Activated CD4-positive, alpha-beta memory T cell treated with anti-CD3 and anti-CD28 coated beads for 36 hours (primary cell): ENCODE data around the gene PTPN14. TPM values are rescaled to one million over a fixed set of nuclear protein-coding genes. Genes with fewer than 3 reads are reported as not detected.

Experiments
- CTCF ChIA-PET: fragments of 350-600 bp; sonication (Branson Sonifier 250); formaldehyde crosslinking; loops from one replicate; lab custom pipeline; 2021; ENCODE audit warnings: antibody characterized with exemption, inconsistent platforms; lab: Charles Lee
- POLR2A ChIA-PET: fragments of 350-600 bp; sonication (Branson Sonifier 250); formaldehyde crosslinking; loops from one replicate; lab custom pipeline; 2021; ENCODE audit warnings: antibody characterized with exemption; lab: Charles Lee
- DNase-seq: peaks from one replicate; pipeline ENCODE4 v3.0.0-alpha.2; 2020
- H3K27ac Mint-ChIP-seq: one replicate; pipeline ENCODE4 v1.8.0; 2021; ENCODE audit warnings: mixed read lengths
- H3K27me3 Mint-ChIP-seq: one replicate; pipeline ENCODE4 v1.8.0; 2021; ENCODE audit warnings: mixed read lengths
- H3K36me3 Mint-ChIP-seq: one replicate; pipeline ENCODE4 v1.8.0; 2021; ENCODE audit warnings: mixed read lengths
- H3K4me1 Mint-ChIP-seq: one replicate; pipeline ENCODE4 v1.8.0; 2021; ENCODE audit warnings: low read depth, mixed read lengths
- H3K4me3 Mint-ChIP-seq: one replicate; pipeline ENCODE4 v1.8.0; 2021; ENCODE audit warnings: mild to moderate bottlenecking, mixed read lengths
- H3K9me3 Mint-ChIP-seq: one replicate; pipeline ENCODE4 v1.8.0; 2021; ENCODE audit warnings: mixed read lengths
- intact Hi-C: fragments of 100-400 bp; cut with micrococcal nuclease; formaldehyde crosslinking; loops from one replicate; pipeline ENCODE4 v1.15.1; 2023
- total RNA-seq, 2 experiments: library from RNA; stranded (reverse); gene quantifications; one replicate each; pipeline ENCODE4 v1.2.3, GENCODE V29; 2021

The PTPN14 gene
- total RNA-seq, 2 experiments from 2014 or later, result 1.0 to 1.1 TPM

- Mint-ChIP-seq H3K27ac (no peak overlapping the region), H3K27me3 (peaks cover 22% of the 10 kb centered on the region), H3K9me3 (no peaks in the 10 kb centered on the region), H3K36me3 (no peaks in the 10 kb centered on the region), H3K4me1 (no peaks in the 10 kb centered on the region), H3K4me3 (no peak overlapping the region)
- CTCF ChIA-PET, result interaction anchor here (1.4 kb wide), 1 partner anchor 147 kb away, joined by 4 read pairs; no protein-coding TSS in a partner anchor
- intact Hi-C loops, result no loop called here
- POLR2A ChIA-PET, result no interaction called here
- no peak for DNase-seq
Observed at GRCh38 chr1:214475331-214475730, 76.1 kb downstream of the PTPN14 start.

- no peaks in the 10 kb centered on the region for H3K9me3 Mint-ChIP-seq
- no peak for DNase-seq
- ChIA-PET CTCF (no interaction called here), POLR2A (no interaction called here)
- peaks cover 20% of the 10 kb centered on the region for H3K27me3 Mint-ChIP-seq
- H3K4me1 Mint-ChIP-seq, result no peaks in the 10 kb centered on the region
- intact Hi-C loops, result no loop called here
- no peak overlapping the region for H3K4me3 Mint-ChIP-seq
- H3K36me3 Mint-ChIP-seq, result no peaks in the 10 kb centered on the region
- no peak overlapping the region for H3K27ac Mint-ChIP-seq
Observed at GRCh38 chr1:214474467-214474866, 76.9 kb downstream of the PTPN14 start.

DNA sequence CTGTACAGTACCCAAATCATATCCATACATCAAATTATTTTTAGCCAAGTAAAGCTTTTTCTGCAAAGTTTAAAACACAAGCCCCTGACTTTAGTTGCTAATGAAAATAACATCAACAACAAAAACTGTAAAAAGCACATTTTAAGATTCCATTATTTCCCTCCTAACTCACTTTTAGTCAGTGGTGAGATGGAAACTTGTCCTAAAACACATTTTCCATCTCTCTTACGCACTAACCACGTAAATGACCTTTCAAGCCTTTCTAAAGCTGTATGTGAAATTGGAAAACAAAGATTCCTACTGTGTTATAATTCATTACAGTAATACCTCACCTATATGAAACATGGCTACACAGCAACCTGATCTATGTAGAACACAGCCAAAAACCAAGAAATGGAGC, 77.5 kb downstream of the PTPN14 start:
- ChIA-PET CTCF (interaction anchor here (0.9 to 1.0 kb wide), 2 partner anchors 117 to 143 kb away, joined by 3 to 4 read pairs; no protein-coding TSS in a partner anchor), POLR2A (no interaction called here)
- no peak overlapping the region for H3K27ac Mint-ChIP-seq
- intact Hi-C loops, result no loop called here
- no peak for DNase-seq
- no peaks in the 10 kb centered on the region for H3K4me1 Mint-ChIP-seq
- no peaks in the 10 kb centered on the region for H3K36me3 Mint-ChIP-seq
- H3K27me3 Mint-ChIP-seq, result peaks cover 20% of the 10 kb centered on the region
- H3K4me3 Mint-ChIP-seq, result no peak overlapping the region
- no peaks in the 10 kb centered on the region for H3K9me3 Mint-ChIP-seq

DNA sequence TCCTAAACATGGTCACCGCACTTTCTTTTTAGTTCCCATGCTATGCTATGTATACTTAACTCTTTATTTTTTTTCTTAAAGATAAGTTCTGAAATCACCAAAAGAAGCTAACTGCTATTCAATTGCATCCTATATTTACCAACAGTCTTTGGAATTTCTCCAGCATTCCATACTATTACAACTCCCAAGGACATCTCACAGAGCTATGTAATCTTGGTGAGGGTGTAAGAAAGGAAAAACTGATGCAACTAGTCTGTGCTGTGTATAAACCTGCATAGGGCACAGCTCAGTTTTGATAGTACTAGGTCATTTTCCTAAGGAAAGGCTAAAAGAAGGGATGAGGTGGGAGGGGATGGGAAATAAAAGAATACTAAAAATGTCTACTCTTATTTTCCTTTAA, 78.0 kb downstream of the PTPN14 start:
- Mint-ChIP-seq H3K27me3 (peaks cover 20% of the 10 kb centered on the region), H3K4me1 (no peaks in the 10 kb centered on the region), H3K4me3 (no peak overlapping the region), H3K27ac (no peak overlapping the region), H3K36me3 (no peaks in the 10 kb centered on the region), H3K9me3 (no peaks in the 10 kb centered on the region)
- ChIA-PET POLR2A (no interaction called here), CTCF (interaction anchor here (0.9 to 1.0 kb wide), 2 partner anchors 117 to 142 kb away, joined by 3 to 4 read pairs; no protein-coding TSS in a partner anchor)
- intact Hi-C loops, result no loop called here
- no peak for DNase-seq

GRCh38 chr1:214472364-214472763, 79.0 kb downstream of the PTPN14 start:
- no peaks in the 10 kb centered on the region for H3K4me1 Mint-ChIP-seq
- DNase-seq, result no peak
- POLR2A ChIA-PET, result no interaction called here
- no peak overlapping the region for H3K4me3 Mint-ChIP-seq
- CTCF ChIA-PET, result no interaction called here
- H3K36me3 Mint-ChIP-seq, result no peaks in the 10 kb centered on the region
- no peak overlapping the region for H3K27ac Mint-ChIP-seq
- intact Hi-C loops, result no loop called here
- H3K9me3 Mint-ChIP-seq, result no peaks in the 10 kb centered on the region
- H3K27me3 Mint-ChIP-seq, result peaks cover 23% of the 10 kb centered on the region

GRCh38 chr1:214471458-214471857, 79.9 kb downstream of the PTPN14 start:
- DNase-seq, result no peak
- H3K4me1 Mint-ChIP-seq, result no peaks in the 10 kb centered on the region
- H3K4me3 Mint-ChIP-seq, result no peak overlapping the region
- H3K9me3 Mint-ChIP-seq, result no peaks in the 10 kb centered on the region
- no peaks in the 10 kb centered on the region for H3K36me3 Mint-ChIP-seq
- CTCF ChIA-PET, result interaction anchor here (0.6 kb wide), 1 partner anchor 166 kb away, joined by 7 read pairs; no protein-coding TSS in a partner anchor
- intact Hi-C loops, result no loop called here
- H3K27me3 Mint-ChIP-seq, result peaks cover 22% of the 10 kb centered on the region
- no peak overlapping the region for H3K27ac Mint-ChIP-seq
- POLR2A ChIA-PET, result no interaction called here

DNA sequence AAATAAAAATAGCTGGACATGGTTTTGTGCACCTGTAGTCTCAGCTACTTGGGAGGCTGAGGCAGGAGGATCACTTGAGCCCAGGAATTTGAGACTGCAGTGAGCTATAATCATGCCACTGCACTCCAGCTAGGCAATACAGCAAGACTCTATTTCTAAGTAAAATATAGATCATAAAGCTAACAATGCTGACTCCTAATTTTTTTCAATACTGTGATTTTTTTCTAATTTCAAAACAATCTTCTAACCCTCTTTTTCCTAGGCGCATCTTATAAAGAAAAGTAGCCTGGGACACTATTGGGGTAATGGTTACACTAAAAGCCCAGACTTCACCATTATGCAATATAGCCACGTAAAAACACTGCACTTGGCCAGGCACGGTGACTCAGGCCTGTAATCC, 81.3 kb downstream of the PTPN14 start:
- Mint-ChIP-seq H3K4me1 (no peaks in the 10 kb centered on the region), H3K27ac (no peak overlapping the region), H3K4me3 (no peak overlapping the region), H3K27me3 (peaks cover 15% of the 10 kb centered on the region), H3K9me3 (no peaks in the 10 kb centered on the region), H3K36me3 (no peaks in the 10 kb centered on the region)
- ChIA-PET CTCF (interaction anchor here (1.2 kb wide), 1 partner anchor 142 kb away, joined by 3 read pairs; no protein-coding TSS in a partner anchor), POLR2A (no interaction called here)
- intact Hi-C loops, result no loop called here
- no peak for DNase-seq

DNA sequence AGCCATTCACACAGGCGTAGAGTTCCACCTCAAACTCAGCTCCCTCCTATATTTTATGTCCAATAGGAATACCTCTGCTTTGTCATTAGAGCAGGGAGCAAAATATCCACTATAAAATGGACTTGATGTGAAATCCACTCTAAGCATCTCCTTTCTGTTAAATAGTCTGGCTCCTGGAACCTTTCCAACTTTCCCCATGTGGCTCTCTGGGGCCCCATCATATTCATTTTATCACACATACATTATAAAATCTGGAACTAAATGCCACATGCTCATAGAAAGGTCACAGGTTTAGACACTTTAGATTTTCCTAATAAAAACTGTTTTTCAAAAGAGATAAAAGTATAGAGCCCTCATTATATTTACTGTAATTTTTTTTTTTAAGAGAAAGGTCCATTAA, 82.1 kb downstream of the PTPN14 start:
- Mint-ChIP-seq H3K36me3 (no peaks in the 10 kb centered on the region), H3K9me3 (no peaks in the 10 kb centered on the region), H3K27ac (no peak overlapping the region), H3K27me3 (peaks cover 12% of the 10 kb centered on the region), H3K4me1 (no peaks in the 10 kb centered on the region), H3K4me3 (no peak overlapping the region)
- ChIA-PET POLR2A (no interaction called here), CTCF (interaction anchor here (1.0 kb wide), 1 partner anchor 207 kb away, joined by 3 read pairs; no protein-coding TSS in a partner anchor)
- intact Hi-C loops, result no loop called here
- DNase-seq, result no peak

DNA sequence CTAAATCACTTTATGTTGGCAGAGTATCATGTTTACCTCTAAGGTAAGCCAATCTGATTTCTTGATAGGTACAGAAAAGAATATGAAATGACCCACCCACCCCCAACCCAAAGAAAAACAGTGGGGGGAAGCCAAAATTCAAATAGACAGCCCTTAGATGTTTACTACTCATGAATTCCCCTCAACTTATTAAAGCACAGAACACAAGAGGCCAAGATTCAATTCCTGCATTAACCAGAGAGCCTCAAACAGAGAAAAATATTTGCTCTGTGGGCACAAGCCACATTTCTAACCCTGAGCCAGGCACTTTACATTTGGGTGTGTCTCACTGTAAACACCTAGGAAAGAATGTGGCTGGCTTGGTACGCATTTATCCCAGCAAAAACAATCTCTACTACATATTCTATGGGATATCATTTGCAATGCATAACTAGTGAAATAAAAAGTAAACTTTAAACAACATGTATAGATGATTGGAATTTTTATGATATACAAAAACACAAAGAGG, 84.3 kb downstream of the PTPN14 start:
- Mint-ChIP-seq H3K27me3 (peaks cover 4% of the 10 kb centered on the region), H3K9me3 (no peaks in the 10 kb centered on the region), H3K4me3 (no peak overlapping the region), H3K36me3 (no peaks in the 10 kb centered on the region), H3K4me1 (no peaks in the 10 kb centered on the region), H3K27ac (no peak overlapping the region)
- CTCF ChIA-PET, result no interaction called here
- POLR2A ChIA-PET, result no interaction called here
- intact Hi-C loops, result no loop called here
- no peak for DNase-seq

DNA sequence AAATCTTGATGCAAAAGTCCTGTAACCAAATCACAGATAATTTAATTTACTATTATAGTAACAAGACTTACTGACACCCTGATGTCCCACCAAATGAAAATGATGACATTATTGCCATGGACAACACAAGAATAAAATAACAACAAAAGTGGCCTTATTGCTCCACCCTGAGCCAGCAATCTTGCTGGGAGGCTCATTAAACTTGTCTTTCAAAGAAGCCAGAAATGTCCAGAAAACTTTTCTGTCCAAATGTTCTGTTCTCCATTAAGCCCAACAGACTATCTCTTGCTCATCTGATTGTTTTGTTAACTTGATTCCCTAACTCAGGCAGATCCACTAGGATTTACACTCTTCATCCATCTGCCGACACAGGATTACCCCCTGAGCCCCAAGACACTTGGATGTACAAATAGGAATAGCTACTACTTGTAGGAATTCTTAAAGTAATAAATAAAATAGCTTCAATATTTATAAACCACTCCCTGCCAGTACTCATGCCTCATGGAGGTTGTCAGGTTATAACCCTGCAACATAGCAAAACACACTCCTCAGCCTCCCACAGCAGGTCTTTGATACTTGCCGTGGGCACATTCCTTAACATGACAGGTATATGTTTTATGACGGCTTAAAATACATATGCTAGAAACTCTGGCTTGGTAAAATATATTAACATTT, 84.9 kb downstream of the PTPN14 start:
- Mint-ChIP-seq H3K27ac (no peak overlapping the region), H3K9me3 (no peaks in the 10 kb centered on the region), H3K4me1 (no peaks in the 10 kb centered on the region), H3K36me3 (no peaks in the 10 kb centered on the region), H3K4me3 (no peak overlapping the region), H3K27me3 (peaks cover 2% of the 10 kb centered on the region)
- ChIA-PET CTCF (no interaction called here), POLR2A (no interaction called here)
- intact Hi-C loops, result no loop called here
- DNase-seq, result no peak

DNA sequence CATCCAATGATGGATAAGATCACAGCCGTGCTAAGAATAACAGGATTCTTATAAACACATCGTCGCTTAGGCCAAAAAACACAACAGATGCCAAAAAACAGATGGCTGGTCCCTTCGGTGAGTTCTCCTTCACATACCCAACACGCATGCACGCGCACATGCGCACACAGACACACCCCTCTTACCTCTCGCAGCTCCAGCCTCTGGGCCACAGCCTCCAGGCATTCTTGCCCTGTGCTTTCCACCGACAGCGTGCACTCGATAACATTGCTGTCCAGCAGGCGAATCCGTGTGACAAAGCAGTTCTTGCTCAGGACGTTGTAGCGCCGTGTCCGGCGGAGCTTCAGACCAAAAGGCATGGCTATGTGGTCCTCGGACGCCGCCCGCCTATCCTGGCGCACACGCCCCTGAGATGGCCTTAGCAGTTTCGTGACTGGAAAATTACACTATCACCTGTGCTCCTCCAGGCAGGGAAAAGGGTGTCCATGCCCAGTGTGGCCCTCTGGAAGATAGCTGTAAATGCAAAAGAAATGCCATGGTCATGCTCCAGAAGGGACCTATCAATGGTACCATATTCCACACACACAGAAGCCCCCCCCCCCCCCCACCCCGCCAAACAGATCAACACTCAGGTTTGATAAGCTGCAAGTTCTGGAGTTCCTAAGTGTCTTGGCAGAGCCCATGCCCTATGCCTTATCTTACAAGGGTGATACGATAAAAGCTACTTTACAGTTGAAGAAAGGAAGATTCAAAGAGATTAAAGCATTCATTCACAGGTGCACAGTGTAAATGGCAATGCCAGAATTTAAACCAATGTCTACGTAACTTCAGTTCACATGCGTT, 86.7 kb downstream of the PTPN14 start:
- ChIA-PET CTCF (no interaction called here), POLR2A (no interaction called here)
- no peak overlapping the region for H3K27ac Mint-ChIP-seq
- peaks cover 2% of the 10 kb centered on the region for H3K27me3 Mint-ChIP-seq
- H3K4me3 Mint-ChIP-seq, result no peak overlapping the region
- H3K9me3 Mint-ChIP-seq, result no peaks in the 10 kb centered on the region
- no peaks in the 10 kb centered on the region for H3K4me1 Mint-ChIP-seq
- no peaks in the 10 kb centered on the region for H3K36me3 Mint-ChIP-seq
- DNase-seq, result no peak
- intact Hi-C loops, result no loop called here

DNA sequence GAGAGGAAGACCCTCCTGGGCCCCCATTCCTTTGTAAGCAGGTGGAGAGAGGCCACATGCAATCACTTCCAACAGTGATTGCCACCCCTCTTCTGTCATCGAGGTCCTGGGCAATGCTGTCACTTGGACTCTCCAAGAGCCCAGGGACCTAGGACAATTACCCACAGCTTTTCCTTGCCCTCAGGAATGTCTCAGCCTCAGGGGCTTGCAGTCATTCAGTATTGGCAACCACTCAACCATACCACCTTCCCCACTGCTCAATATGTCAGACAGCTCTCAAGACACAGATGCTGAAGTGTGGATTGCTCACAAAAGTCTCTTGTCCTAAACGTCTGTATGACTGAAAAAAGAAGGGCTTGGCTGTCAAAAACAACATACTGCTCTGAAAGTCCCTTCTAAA, 87.8 kb downstream of the PTPN14 start:
- Mint-ChIP-seq H3K4me1 (no peaks in the 10 kb centered on the region), H3K27me3 (peaks cover 4% of the 10 kb centered on the region), H3K36me3 (no peaks in the 10 kb centered on the region), H3K27ac (no peak overlapping the region), H3K9me3 (no peaks in the 10 kb centered on the region), H3K4me3 (no peak overlapping the region)
- intact Hi-C loops, result no loop called here
- CTCF ChIA-PET, result interaction anchor here (0.6 kb wide), 1 partner anchor 77 kb away, joined by 3 read pairs; no protein-coding TSS in a partner anchor
- POLR2A ChIA-PET, result no interaction called here
- no peak for DNase-seq
